GM12873 (cell line): ENCODE measurements around the gene MMP24OS.
A peak's percentile ranks its signal among the peaks of the same experiment; 100 is the strongest.

Experiments
- CTCF ChIP-seq: IDR thresholded peaks from 2 replicates; pipeline ENCODE4 v1.5.1; 2012; ENCODE audit warnings: low read depth, mild to moderate bottlenecking, moderate library complexity, low read length, control low read depth; ENCODE audit not compliant: insufficient read depth; ENCODE audit errors: missing control alignments

MMP24OS gene

GRCh38 chr20:35311822-35312221 is 33.9 kb upstream of the MMP24OS start:
- no peak for TF ChIP-seq CTCF

- no peak for TF ChIP-seq CTCF
Observed at GRCh38 chr20:35311409-35311808, 33.5 kb upstream of the MMP24OS start.

- no peak for TF ChIP-seq CTCF
Observed at GRCh38 chr20:35307666-35308653, 30.0 kb upstream of the MMP24OS start.

GRCh38 chr20:35306931-35307517 is 29.1 kb upstream of the MMP24OS start:
- TF ChIP-seq CTCF = peak; percentile 67

GRCh38 chr20:35305682-35306556 is 28.0 kb upstream of the MMP24OS start:
- TF ChIP-seq CTCF = no peak

GRCh38 chr20:35304956-35305355 is 27.0 kb upstream of the MMP24OS start:
- TF ChIP-seq CTCF = no peak
